H1 (cell line): ENCODE results near the gene CDK4. TPM values are rescaled to one million over a fixed set of nuclear protein-coding genes. Genes with fewer than 3 reads are reported as not detected.

Experiments
- CTCF ChIP-seq, 3 experiments: IDR thresholded peaks; 1 replicate in 2 of 3; 2 replicates in 1 of 3; pipeline versions ENCODE4 v1.5.1 to v1.6.1; 2011; ENCODE audit warnings: low read length in 3 of 3, mild to moderate bottlenecking in 3 of 3, inconsistent platforms in 2 of 3, low read depth in 1 of 3, moderate library complexity in 1 of 3; ENCODE audit not compliant: insufficient read depth in 1 of 3; ENCODE audit errors: control extremely low read depth in 1 of 3
- EZH2 ChIP-seq: fragments of 200-600 bp; sonication (generic); IDR thresholded peaks from 2 replicates; pipeline ENCODE4 v1.7.1; 2012; ENCODE audit warnings: low read depth, mild to moderate bottlenecking, moderate library complexity, low read length, inconsistent platforms; ENCODE audit not compliant: severe bottlenecking
- JUND ChIP-seq: IDR thresholded peaks from 2 replicates; pipeline ENCODE4 v1.6.1; 2011; ENCODE audit warnings: mild to moderate bottlenecking, improper control_type of control experiment, low read length
- KDM5A ChIP-seq: fragments of 200-600 bp; IDR thresholded peaks from 2 replicates; pipeline ENCODE4 v1.7.1; 2012; ENCODE audit warnings: mild to moderate bottlenecking, low read length, inconsistent platforms, mixed read lengths
- polyA plus RNA-seq, 7 experiments: library from polyadenylated mRNA; depleted of rRNA in 3 of 7; stranded (reverse) in 5 of 7; unstranded in 2 of 7; fragments of >200 nt in 5 of 7; fragments of 200-250 nt in 2 of 7; gene quantifications; 1 replicate in 5 of 7; 2 replicates in 1 of 7; 4 replicates in 1 of 7; pipeline versions ENCODE4 v1.2.1 to v1.2.3, GENCODE V29; 2011 to 2013; ENCODE audit warnings: missing spikeins in 2 of 7, mixed read lengths in 2 of 7
- total RNA-seq: library from RNA; stranded (reverse); fragmentation: NEBNext Ultra II Directional; extraction: Animal tissue kit (Norgen Biotek cat#: 25700); gene quantifications from 2 replicates; pipeline ENCODE4 v1.2.1, GENCODE V29; 2021

The CDK4 gene
- total and polyA plus RNA-seq, 2 of the 8 experiments (the other 6 are each of a cell fraction or from before 2014, with no cell fraction given): 174 to 368 TPM

- TF ChIP-seq EZH2 (peak; percentile 92), CTCF (IDR thresholded peaks at IDR 0.05; ENCODE audit: control extremely low read depth in 1 of 3, insufficient read depth in 1 of 3, low read depth in 1 of 3, low read length in 3 of 3) (peak; percentile 26 to 41 (median 38)), KDM5A (no peak), JUND (no peak)
Measured at GRCh38 chr12:57737467-57738460, 14.3 kb downstream of the CDK4 start (continued).
